GM18867 (cell line): ENCODE results near the gene SMIM45.
"Not testable (repeated sequence)": the region's sequence is repeated elsewhere in the genome, so short reads cannot be mapped to it uniquely, and the experiment has no call there.

Experiments used
- ATAC-seq: cut with Tn5 transposase; IDR thresholded peaks from one replicate; pipeline ENCODE4 v1.9.1; 2021; ENCODE audit warnings: mild to moderate bottlenecking, moderate library complexity; ENCODE audit not compliant: unreplicated experiment

The SMIM45 gene

DNA sequence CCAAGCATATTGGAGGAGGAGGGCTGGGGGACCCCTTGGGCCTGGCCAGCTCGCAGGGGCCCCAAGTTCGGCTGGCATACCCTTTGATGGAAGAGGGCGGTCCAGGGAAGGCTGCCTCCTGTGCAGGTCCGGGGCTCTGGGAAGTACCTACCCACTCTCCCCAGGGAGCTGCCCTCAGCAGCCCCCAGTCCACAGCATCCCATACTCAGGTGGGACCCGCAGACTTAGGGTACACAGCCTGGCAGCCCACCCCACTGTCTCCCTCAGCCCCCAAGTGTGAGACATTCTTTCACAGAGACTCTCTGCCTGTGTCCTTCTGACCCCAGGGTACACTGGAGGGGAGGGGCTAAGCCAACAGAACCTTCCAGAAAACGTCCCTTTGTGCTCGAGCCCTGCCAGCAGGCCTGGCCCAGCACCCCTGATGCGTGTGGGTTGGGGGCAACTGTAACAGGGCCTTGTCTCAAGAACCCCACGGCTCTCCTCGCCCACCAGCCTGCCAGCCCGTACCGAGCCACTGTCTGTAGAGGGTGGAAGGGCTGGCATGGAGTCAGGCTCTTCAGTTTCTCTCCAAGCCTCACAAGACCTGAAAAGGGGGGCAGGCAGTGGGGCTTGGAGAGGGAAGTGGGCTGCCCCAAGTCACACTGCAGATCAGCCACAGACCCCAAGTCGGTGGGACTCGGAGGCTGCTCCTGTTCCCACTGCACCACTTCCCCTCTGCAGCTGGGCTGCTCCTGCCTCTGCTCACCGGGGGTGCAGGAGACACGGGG is 18.4 kb upstream of the SMIM45 start:
- ATAC-seq: no peak

DNA sequence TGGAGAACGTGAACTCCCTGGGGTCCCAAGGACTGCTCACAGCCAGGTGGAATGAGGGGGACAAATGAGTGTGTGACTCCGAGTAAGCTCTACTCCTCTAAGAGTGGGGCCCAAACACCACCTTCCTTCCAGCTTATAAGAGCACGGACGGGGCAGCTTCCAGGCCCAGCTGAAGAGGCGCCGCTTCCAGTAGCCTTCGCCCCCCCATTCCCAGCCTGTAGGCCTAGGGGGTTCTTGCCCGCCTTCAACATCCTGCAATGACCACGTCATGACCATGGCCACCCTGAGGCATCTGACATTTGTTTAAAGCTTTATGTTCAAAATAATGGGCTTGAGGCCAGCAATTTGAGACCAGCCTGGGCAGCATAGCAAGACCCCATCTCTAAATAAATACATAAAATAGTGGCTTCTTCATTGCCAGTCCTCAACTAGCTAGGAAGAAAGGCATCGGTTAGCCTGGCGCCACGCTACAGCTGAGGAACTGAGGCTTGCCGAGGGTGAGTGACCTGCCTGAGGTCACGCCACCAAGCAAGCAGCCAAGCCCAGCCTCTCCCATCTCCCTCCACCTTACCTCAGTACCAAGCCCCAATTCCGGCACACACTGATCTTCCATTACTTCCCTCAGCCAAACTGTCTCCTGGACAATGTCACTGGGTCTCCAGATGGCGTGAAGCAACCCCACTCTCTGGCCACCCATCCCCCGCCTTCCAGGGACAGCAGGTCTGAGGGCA is 17.5 kb upstream of the SMIM45 start:
- no peak for ATAC-seq

DNA sequence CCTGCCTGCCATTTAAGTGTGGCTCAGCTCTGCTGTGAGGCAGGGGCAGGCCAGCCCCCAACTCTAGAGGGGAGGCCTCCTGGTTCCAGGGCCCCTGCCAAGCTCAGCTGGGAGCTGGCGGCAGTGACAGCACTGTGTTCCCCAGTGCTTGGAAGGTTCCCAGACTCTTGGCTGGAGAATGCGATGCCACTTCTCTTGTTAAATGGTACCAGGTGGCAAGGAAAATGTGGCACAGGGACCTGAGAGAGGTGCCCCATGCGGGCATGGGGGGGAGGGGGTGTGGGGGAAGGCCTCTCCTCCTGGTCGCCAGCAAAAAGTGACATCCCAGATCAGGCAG is 17.0 kb upstream of the SMIM45 start:
- no peak for ATAC-seq

DNA sequence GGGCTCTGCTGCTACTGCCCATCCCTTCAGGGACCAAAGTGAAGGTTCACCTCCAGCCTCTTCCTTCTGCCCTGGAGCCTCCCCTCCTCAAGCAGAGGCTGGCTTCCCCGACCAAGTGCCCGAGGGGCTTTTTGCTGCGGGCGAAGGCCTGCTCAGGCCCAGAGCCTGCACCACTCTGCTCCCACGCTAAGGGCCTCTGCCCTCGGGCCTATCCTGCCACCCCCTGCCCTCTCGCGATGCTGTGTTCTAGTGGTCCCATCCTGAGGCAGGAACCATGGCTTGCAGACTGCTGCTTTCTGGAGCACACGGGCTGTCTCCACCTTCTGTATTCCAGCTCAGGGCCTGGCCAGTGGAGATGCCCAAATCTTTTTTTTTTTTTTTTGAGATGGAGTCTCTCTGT is 16.4 kb upstream of the SMIM45 start:
- ATAC-seq: no peak

DNA sequence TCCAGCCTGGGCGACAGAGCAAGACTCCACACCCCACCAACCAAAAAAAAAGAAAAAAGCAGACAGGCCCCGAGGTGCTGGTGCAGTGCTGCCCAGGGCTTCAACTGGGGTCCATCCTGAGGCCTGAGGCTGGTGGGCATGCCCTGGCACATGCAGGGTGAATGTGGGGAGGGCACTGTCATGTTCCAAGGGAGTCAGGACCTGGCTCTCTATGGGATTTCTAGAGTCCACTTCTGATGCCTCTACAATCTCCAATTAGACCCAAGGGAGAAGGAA is 15.1 kb upstream of the SMIM45 start:
- no peak for ATAC-seq

DNA sequence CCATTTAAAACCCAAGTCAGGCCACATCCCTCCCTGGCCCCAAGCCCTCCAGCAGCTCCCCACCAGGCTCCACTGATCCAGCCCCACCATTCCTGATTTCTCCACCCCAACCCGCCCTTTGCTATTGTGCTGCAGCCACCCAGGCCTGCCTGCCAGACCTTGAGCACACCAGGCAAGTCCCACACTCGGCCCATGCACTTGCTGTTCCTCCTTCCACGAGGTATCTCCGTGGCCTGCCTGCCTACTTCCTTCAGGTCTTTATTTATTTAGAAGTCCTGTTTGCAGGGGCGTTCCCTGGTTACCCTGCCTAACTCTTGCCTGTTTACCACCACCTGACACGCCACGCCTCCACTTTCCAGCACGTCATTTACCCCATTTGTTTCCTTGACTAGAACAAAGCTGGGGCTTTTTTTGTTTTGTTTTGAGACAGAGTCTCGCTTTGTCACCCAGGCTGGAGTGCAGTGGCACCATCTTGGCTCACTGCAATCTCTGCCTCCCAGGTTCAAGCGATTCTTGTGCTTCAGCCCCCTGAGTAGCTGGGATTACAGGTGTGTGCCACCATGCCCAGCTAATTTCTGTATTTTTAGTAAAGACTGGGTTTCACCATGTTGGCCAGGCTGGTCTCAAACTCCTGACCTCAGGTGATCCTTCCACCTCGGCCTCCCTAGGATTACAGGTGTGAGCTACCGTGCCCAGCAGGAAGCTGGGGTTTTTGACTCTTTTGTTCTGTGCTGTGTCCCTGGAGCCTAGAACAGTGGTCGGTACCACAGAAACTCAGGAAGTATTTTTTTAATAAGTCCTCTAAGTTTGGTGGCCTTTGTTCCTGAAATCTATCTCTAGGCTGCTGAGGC is 11.7 kb upstream of the SMIM45 start:
- ATAC-seq: peak; percentile 51

DNA sequence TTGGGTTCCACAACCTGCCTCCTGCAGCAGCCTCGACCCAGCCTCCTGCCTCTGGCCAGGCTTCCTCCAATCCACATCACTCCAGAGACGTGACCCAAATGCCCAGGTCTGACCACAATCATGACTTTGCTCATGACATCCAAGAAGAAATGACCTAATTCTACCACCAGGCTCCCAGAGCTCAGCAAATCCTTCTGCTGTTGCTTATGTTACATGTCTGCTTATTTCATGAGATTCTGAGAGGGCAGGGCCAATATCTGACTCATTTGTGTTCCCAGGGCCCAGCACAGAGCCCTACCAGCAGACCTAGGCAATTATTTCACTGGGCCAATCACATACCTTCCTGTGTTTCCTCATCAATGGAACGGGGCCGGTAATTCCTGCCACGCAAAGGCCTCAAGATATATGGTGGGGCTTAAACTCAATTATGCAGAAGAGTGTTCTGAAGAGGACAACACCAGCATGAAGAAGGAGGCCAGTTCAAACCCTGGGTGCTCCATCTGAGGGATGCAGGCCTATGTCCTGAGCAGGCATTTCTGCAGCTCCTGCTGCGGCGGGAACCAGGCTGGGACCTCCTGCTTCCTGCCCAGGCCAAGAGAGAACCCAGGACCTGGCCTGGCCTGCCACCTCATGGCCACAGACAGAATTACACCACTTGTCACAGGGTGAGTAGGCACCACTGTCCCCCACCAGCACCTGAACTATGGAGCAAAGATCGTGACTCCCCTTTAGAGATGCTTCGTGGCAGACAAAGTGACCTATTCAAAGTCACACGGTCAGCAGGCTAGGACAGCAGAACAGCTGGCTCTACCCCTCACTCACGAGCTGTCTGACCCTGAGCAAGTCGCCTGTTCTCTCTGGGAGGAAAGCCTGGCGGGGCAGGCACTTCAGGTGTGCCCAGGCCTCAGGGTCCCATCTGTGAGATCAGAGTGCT is 10.9 kb upstream of the SMIM45 start:
- peak; percentile 30 for ATAC-seq

DNA sequence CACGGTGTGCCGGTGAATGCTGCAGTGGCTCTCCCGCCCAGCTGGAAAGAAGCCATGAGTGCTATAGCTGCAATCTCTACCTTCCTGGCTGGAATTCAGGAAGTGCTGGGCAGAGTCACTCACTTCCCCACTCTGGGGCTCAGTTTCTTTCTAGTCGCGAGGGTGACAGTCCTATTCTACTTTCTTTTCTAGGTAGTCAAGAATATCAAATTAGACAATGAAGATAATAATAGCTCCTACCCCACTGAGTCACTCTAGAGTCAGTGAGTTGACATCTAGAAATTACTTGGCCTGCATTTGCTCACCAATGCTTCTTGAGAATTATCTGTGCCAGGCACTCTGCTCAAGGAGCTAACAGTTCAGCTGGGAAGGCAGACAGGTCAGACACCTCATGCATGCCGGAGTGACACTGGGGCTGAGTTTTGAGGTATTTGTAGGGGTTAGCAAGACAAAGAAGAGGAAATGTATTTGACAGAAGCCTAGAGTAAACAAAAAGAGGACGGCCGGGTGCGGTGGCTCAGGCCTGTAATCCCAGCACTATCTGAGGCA is 8.2 kb upstream of the SMIM45 start:
- no peak for ATAC-seq

DNA sequence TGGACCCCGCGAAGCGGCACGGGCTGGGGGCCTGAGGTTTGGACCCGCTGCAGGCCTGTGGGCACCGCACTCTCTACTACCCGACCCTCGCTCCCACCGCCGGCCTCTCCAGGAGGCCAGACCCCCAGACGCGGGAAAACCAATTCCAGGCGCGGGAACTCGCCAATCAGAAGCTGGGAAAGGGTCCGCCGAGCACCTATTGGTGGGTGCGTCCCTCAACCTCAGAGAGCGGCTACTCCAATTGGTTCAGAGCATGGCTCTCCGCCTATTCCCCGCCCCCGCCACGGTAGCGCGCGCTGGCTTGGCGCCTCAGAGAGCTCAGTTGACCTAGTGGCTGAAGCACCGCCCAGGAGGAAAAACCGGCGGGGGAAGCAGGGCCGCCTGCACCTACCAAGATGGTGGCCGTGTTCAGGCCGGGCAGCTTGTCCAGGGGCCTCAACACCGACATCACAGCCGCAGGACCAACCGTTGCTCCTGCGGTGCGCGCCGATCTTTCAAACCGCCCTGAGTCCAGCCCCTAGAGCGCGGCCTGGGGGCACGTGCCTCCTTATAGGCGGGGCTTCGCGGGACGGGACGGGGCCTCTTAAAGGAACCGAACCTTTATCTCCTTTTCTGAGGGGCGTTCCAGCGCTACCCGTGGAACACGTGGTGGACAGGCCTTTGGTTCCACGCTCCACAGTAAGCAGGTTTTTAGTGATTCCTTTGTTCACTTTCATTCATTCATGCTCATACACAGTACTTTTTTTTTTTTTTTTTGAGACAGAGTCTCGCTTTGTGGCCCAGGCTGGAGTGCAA is 5.1 kb upstream of the SMIM45 start, which contains the start of gene CENPM:
Gene CENPM, minus strand, starts transcription at position 524 of the 795 bp plus-strand sequence. Its CDS starts 76 bp downstream, at position 448.
- ATAC-seq: peak; percentile 80

DNA sequence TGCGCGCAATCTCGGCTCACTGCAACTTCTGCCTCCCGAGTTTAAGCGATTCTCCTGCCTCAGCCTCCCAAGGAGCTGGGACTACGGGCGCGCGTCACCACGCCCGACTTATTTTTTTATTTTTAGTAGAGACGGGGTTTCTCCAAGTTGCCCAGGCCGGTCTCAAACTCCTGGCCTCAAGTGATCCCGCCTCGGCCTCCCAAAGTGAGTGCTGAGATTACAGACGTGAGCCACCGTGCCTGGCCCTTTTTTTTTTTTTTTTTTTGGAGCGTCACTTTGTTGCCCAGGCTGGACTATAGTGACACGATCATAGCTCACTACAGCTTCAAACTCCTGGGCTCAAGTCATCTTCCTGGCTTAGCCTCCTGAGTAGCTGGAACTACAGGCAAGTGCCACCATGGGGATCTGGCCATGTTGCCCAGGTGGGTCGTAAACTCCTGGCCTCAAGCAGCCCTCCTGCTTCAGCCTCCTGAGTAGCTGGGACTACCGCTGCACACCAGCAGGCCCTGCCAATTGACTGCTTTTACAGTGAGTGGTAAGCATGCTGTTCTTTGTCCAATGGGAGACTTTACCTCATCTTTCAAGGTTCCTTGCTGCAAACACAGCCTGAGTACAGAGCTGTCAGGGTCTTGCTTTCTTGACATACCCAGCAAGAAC is 4.4 kb upstream of the SMIM45 start:
- no peak for ATAC-seq

DNA sequence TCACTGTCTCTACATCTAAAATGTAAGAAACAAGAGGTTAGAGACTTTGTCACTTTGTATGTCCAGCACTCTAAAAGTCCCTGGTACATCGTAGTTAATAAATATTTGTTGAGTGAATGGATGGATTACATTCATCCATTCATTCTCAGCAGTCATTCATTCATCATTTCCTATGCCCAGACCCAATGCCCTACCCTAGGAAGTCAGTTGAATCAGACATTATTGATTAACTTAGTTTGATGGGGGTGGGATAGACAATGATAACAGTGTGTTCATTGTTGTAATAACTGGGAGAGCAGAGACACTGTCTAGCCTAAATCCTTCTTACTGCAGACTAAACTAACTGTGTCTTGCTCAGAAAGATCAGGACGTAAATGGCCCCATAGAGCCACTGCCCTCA is 3.8 kb upstream of the SMIM45 start:
- no peak for ATAC-seq

DNA sequence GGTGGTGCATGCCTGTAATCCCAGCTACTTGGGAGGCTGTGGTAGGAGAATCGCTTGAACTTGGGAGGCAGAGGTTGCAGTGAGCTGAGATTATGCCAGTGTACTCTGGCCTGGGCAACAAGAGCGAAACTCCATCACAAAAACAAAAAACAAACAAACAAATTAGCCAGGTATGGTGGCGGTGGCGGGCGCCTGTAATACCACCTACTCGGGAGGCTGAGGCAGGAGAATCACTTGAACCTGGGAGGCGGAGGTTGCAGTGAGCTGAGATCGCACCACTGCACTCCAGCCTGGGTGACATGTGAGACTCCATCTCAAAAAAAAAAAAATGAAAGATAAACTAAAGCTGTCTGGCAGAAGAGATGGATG is 3.0 kb upstream of the SMIM45 start:
- ATAC-seq: not testable (repeated sequence)

DNA sequence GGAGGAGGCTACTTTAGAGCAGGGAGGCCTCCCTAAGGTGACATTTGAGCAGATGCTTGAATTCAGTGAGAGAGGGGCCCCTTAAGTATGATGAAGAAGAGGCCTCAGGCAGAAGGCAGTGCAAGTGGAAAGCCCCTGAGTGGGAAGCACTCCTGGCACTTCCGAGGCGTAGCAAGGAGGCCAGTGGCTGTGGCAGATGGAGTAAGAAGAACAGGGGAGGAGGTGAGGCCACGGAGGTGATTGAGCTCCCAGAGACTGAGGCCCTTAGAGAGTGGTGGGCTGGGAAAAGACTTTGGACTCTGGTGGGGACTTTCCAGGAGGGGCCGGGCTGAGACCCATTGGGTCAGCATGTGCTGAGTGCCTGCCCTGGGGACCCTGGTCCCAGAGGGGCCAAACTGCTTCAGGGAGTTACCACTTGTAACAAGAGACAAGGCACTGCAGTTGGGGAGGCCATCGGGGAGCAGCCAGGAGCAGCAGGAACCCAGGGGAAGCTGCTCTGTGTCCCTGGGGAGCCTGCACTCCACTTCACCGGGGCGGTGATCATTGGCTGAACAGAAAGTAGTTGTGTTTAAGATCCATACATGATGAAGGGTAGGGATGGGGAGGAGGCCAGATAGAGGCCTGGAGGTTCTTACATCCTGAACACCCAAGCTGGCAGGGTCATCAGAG is 2.5 kb upstream of the SMIM45 start:
- ATAC-seq: no peak

DNA sequence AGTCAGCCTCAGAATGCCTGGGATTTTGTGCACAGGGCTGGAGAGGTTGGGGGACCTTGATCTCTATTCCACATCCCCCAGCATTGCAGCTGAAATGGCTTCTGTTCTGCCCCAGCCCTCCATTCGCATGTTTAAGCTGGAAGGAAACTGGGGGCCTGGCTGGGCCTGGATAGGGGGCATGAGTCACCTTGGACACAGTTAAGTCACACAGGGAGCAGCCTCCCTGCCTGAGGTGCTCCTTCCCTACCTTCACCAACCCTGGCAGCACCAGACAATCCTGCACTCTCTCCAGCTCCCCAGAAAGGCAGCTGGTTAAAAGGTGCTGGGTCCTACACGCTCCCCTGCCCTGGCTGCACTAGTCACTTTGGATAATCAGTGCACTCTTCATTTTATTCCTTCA is 763 bp downstream of the SMIM45 start:
- no peak for ATAC-seq

DNA sequence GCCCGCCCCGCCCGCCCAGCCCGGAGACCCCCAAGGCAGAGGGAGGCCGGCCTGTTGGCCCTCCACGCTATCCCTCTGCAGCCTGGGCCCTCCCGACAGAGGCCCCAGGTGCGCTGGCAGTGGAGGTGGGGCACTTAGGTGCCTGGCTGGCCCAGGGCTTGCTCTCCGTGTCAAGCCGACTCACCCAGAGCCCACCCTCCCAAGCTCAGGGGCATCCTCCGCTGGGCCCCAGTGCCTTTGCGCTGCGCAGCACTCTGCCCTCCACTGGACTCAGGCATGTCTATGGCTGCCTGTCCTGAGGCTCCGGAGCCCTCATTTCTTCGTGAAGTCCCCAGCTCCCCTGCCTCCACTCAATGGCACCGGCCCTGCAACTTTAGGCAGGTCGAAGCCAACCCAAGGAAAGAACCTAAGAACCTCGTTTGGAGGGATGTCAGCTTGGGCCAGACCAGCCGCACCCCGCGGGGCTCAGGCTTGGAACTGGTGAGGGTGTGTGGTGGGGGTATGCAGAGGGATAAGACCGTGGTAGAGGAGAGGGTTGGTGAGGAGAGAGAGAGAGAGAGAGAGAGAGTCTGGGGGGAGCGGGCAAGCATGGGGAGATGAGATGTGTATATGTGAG is 6.1 kb downstream of the SMIM45 start:
- peak; percentile 36 for ATAC-seq

DNA sequence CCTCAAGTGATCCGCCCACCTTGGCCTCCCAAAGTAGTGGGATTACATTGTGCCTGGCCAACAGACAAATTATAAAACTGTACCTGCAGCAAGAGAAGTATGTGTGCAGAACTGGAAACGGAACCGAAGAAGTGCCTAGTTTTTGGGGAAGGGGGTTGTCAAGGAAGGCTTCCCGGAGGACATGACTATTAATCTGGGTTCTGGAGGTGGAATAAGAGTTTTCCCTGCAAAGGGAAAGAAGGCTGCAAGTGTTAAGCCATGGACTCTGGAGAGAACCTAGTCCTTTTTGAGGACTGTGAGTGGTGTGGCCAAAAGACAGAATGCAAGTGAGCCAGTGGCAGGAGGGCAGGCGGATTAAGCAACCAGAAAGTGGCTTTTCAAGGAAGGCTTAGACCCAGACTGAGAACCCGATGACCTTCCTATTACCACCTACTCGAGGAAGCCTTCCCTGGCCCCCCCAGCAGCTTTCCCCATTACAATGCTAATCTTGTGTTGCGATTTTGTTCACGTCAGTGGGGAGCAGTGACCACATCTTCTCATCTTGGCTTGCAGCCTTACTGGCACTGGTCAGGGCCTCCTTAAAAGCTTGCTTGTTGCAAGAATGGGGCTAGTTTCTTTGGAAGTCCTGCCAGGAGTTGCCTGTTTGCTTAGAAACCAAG is 11.6 kb downstream of the SMIM45 start:
- ATAC-seq: no peak

DNA sequence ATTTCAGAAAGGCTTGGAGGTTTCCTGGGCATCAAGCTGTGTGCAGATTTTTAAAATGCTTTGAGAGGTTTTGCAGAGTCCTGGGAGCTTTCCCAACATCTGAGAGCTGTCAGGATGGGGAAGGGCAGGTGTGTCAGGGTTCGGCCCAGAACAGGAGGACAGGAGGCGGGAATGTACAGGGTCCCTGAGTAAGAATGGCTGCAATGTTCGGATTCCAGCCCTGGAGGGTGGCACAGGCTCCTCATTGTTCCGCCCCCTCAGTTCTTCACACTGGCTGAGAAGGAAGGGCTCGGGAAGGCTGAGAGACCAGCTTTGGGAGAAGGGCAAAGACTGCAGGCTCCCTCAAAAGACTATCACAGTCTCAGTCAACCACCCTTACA is 12.2 kb downstream of the SMIM45 start:
- ATAC-seq: no peak

DNA sequence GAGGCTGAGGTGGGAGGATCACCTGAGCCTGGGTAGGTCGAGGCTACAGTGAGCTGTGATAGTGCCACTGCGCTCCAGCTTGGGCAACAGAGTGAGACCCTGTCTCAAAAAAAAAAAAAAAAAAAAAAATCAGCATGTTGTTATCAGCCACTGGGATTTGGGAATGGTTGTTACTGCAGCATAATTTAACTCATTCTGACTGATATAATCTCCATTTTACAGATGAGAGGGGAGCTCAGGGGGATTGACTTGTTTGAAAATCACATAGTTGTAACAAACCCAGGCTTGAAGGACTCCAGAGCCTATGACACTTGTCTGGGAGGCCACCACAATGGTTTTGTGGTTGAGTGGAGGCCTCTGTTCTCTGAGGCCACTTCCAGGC is 14.3 kb downstream of the SMIM45 start:
- ATAC-seq: no peak
